ENCODE results near the gene FBXO3. TPM values are rescaled to one million over a fixed set of nuclear protein-coding genes. Genes with fewer than 3 reads are reported as not detected.

FBXO3 gene
- total and polyA plus RNA-seq, 9 of the 15 experiments (the other 6 are each of a cell fraction or from before 2014, with no cell fraction given) = 11.6 to 59.3 (median 29.2) TPM

DNA sequence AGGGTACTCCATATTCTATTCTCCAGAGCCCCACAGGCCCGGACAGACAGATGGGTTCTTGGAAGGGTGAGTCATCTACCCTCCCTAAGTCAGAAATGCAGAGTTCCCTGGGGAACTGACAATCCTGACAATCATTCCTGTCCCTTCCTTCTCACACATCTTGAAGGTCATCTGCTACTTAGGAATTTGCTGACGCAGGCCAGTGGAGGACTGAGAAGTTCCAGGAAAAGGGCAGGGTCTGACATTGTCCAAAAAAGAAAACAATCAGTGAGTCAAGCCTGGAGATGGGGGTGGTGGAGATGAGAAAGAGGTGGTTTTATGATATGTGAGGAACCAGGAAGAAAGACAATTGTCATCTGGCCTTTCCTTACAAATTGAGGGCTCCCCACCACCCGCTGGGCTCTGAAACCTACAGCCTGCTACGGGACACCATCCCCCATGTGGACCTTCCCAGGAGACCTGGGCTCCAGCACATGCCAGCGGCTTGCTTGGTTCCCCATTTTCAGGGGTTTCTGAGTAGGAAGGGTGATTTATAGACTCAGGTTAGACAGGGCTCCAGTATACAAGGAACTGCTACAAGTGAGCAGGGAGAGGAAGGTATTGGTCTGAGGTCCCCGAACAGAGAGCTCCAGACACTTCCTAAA lies 51.0 kb downstream of the FBXO3 start (continued):
- TF ChIP-seq SRSF1 (IDR thresholded peaks at IDR 0.05; ENCODE audit: low read depth, low read length) (no peak), CHD2 (IDR thresholded peaks at IDR 0.05; ENCODE audit: low read depth, low read length) (no peak), ERF (CRISPR knock-in tag; IDR thresholded peaks at IDR 0.05) (no peak), EP400 (IDR thresholded peaks at IDR 0.05) (peak; percentile 12; the same call in 1 of the 2 replicates), MTA2 (IDR thresholded peaks at IDR 0.05; ENCODE audit: low read depth) (0 out of 2 replicates have a peak, but pooled peaks have one; percentile 15), TAF9B (IDR thresholded peaks at IDR 0.05; ENCODE audit: partially characterized antibody) (peak; percentile 68), CBX3 (IDR thresholded peaks at IDR 0.05; ENCODE audit: borderline replicate concordance in 1 of 2, low read length in 2 of 2) (no peak), GATA2 (CRISPR knock-in tag; IDR thresholded peaks at IDR 0.05) (no peak), NR2F6 (CRISPR knock-in tag; IDR thresholded peaks at IDR 0.05) (no peak), HDAC1 (IDR thresholded peaks at IDR 0.05) (peak in 1 of 2 experiments; percentile 84; a peak in 2 of 4 replicates), CBFA2T3 (IDR thresholded peaks at IDR 0.05) (peak; percentile 70), MIER1 (IDR thresholded peaks at IDR 0.05; ENCODE audit: low read depth) (no peak), ETV5 (CRISPR knock-in tag; IDR thresholded peaks at IDR 0.05; ENCODE audit: low read depth) (no peak), ARID1B (IDR thresholded peaks at IDR 0.05) (peak; percentile 88)
- TF ChIP-seq, protein P1, sequence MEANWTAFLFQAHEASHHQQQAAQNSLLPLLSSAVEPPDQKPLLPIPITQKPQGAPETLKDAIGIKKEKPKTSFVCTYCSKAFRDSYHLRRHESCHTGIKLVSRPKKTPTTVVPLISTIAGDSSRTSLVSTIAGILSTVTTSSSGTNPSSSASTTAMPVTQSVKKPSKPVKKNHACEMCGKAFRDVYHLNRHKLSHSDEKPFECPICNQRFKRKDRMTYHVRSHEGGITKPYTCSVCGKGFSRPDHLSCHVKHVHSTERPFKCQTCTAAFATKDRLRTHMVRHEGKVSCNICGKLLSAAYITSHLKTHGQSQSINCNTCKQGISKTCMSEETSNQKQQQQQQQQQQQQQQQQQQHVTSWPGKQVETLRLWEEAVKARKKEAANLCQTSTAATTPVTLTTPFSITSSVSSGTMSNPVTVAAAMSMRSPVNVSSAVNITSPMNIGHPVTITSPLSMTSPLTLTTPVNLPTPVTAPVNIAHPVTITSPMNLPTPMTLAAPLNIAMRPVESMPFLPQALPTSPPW (CRISPR knock-in tag; IDR thresholded peaks at IDR 0.05) = no peak; the same call in 1 of the 2 replicates
- TF ChIP-seq, protein P2, sequence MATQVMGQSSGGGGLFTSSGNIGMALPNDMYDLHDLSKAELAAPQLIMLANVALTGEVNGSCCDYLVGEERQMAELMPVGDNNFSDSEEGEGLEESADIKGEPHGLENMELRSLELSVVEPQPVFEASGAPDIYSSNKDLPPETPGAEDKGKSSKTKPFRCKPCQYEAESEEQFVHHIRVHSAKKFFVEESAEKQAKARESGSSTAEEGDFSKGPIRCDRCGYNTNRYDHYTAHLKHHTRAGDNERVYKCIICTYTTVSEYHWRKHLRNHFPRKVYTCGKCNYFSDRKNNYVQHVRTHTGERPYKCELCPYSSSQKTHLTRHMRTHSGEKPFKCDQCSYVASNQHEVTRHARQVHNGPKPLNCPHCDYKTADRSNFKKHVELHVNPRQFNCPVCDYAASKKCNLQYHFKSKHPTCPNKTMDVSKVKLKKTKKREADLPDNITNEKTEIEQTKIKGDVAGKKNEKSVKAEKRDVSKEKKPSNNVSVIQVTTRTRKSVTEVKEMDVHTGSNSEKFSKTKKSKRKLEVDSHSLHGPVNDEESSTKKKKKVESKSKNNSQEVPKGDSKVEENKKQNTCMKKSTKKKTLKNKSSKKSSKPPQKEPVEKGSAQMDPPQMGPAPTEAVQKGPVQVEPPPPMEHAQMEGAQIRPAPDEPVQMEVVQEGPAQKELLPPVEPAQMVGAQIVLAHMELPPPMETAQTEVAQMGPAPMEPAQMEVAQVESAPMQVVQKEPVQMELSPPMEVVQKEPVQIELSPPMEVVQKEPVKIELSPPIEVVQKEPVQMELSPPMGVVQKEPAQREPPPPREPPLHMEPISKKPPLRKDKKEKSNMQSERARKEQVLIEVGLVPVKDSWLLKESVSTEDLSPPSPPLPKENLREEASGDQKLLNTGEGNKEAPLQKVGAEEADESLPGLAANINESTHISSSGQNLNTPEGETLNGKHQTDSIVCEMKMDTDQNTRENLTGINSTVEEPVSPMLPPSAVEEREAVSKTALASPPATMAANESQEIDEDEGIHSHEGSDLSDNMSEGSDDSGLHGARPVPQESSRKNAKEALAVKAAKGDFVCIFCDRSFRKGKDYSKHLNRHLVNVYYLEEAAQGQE (IDR thresholded peaks at IDR 0.05; ENCODE audit: borderline replicate concordance) = no peak
- TF ChIP-seq, protein P2 (CRISPR knock-in tag; IDR thresholded peaks at IDR 0.05; ENCODE audit: low read depth) = no peak
- TF ChIP-seq, protein P3, sequence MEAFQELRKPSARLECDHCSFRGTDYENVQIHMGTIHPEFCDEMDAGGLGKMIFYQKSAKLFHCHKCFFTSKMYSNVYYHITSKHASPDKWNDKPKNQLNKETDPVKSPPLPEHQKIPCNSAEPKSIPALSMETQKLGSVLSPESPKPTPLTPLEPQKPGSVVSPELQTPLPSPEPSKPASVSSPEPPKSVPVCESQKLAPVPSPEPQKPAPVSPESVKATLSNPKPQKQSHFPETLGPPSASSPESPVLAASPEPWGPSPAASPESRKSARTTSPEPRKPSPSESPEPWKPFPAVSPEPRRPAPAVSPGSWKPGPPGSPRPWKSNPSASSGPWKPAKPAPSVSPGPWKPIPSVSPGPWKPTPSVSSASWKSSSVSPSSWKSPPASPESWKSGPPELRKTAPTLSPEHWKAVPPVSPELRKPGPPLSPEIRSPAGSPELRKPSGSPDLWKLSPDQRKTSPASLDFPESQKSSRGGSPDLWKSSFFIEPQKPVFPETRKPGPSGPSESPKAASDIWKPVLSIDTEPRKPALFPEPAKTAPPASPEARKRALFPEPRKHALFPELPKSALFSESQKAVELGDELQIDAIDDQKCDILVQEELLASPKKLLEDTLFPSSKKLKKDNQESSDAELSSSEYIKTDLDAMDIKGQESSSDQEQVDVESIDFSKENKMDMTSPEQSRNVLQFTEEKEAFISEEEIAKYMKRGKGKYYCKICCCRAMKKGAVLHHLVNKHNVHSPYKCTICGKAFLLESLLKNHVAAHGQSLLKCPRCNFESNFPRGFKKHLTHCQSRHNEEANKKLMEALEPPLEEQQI (IDR thresholded peaks at IDR 0.05) = no peak
